ENCODE data around the gene DUSP16. TPM values are rescaled to one million over a fixed set of nuclear protein-coding genes. Genes with fewer than 3 reads are reported as not detected.

The DUSP16 gene
- total and polyA plus RNA-seq, 2 of the 8 experiments (the other 6 are each of a cell fraction or from before 2014, with no cell fraction given), result 31.6 to 55.9 TPM

- TF ChIP-seq POU5F1 (IDR thresholded peaks at IDR 0.05; ENCODE audit: low read depth, low read length) (no peak), TEAD4 (IDR thresholded peaks at IDR 0.05; ENCODE audit: low read depth, low read length) (no peak), RNF2 (IDR thresholded peaks at IDR 0.05; ENCODE audit: borderline replicate concordance, low read depth, low read length, missing control alignments, poor library complexity, severe bottlenecking) (no peak), SP4 (IDR thresholded peaks at IDR 0.05; ENCODE audit: low read length) (no peak), SRF (IDR thresholded peaks at IDR 0.05; ENCODE audit: low read depth, low read length) (no peak), PHF8 (conservative IDR thresholded peaks at IDR 0.05; ENCODE audit: low read depth, low read length) (no peak), POLR2AphosphoS5 (IDR thresholded peaks at IDR 0.05; ENCODE audit: low read depth, low read length) (no peak)
Measured at GRCh38 chr12:12586879-12587675, 24.4 kb upstream of the DUSP16 start (continued).
